DND-41 (cell line): ENCODE data around the gene EPHB3.

Experiments
- EZH2 ChIP-seq: IDR thresholded peaks from 3 replicates; pipeline ENCODE4 v1.6.1; 2012; ENCODE audit warnings: borderline replicate concordance, low read depth, mild to moderate bottlenecking, moderate library complexity, low read length, inconsistent platforms; ENCODE audit not compliant: severe bottlenecking
- TF ChIP-seq, protein P1 (sequence below): IDR thresholded peaks from 2 replicates; pipeline ENCODE4 v1.5.1; 2012; ENCODE audit warnings: borderline replicate concordance, low read length, moderate library complexity, mild to moderate bottlenecking; ENCODE audit not compliant: poor library complexity, severe bottlenecking; ENCODE audit errors: extremely low read depth

DNA sequence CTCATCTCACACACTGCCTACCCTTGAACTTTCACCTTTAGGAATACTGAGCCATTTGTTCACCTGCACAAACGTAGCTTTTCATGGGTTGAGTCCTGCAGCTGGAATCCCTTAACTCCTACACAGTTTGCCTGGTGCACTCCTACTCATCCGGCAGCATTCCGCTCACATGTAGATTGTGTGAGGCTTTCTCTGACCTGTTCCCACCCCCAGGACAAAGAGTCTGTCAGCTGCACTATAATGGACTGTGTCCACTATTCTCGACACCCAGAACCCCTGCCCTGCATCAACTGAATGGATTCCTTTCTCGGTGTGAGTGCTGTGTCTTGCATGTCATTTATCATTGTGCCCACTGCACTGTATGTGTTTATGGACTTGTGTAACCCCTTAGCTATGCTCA, 54.9 kb downstream of the EPHB3 start:
- TF ChIP-seq, protein P1, sequence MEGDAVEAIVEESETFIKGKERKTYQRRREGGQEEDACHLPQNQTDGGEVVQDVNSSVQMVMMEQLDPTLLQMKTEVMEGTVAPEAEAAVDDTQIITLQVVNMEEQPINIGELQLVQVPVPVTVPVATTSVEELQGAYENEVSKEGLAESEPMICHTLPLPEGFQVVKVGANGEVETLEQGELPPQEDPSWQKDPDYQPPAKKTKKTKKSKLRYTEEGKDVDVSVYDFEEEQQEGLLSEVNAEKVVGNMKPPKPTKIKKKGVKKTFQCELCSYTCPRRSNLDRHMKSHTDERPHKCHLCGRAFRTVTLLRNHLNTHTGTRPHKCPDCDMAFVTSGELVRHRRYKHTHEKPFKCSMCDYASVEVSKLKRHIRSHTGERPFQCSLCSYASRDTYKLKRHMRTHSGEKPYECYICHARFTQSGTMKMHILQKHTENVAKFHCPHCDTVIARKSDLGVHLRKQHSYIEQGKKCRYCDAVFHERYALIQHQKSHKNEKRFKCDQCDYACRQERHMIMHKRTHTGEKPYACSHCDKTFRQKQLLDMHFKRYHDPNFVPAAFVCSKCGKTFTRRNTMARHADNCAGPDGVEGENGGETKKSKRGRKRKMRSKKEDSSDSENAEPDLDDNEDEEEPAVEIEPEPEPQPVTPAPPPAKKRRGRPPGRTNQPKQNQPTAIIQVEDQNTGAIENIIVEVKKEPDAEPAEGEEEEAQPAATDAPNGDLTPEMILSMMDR: no peak
- no peak for TF ChIP-seq EZH2
